ENCODE data around the gene ABCA10.

ABCA10 gene

DNA sequence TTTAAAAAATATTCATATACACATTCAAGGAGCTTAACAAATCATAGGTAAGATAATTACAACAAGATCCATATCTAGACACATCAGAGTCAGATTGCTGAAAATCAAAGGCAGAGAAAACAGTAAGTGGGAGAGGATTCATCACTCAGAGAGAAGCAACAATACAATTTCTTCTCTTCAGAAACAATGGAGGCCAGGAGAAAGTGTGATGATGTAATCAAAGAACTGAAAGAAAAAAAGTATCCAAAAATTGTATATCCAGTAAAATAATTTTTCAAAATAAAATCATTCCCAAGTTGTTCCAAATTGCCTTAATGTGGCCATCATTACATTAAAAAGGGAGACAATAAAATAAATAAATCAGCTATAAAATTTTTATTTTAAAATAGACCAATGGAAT, 69.2 kb downstream of the ABCA10 start:
- POLR2A ChIA-PET (ENCODE audit: low non-redundant PET) = no interaction called here
- no peak for TF ChIP-seq CTCF (conservative IDR thresholded peaks at IDR 0.05; ENCODE audit: low read depth)
- DNase-seq (ENCODE audit: low spot score) = no peak
- CTCF ChIA-PET = no interaction called here
- no peak overlapping the region for H3K27ac ChIP-seq

GRCh38 chr17:69154267-69154666, 74.4 kb downstream of the ABCA10 start:
- ChIA-PET POLR2A (ENCODE audit: low non-redundant PET) (no interaction called here), CTCF (no interaction called here)
- DNase-seq (ENCODE audit: low spot score) = no peak
- H3K27ac ChIP-seq = no peak overlapping the region
- TF ChIP-seq CTCF (conservative IDR thresholded peaks at IDR 0.05; ENCODE audit: low read depth) = no peak

DNA sequence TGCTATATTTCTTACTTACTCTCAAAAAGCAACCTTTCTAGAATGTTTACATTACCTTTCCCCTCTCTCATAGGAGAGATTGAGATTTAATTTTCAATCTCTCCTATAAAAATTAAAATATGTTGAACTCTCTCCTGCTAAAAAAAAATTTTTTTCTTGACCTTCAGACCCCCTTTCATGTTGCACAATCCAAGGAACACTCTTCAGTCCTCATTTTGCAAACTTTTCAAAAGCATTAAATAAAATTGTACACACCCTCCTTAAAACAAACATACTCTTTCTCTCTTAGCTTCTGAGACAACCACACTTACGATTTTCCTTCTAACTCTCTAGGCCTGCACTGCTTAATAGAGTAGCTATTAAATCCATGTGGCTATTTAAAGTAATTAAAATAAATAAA, 78.3 kb downstream of the ABCA10 start:
- CTCF ChIA-PET = no interaction called here
- POLR2A ChIA-PET (ENCODE audit: low non-redundant PET) = no interaction called here
- no peak for DNase-seq (ENCODE audit: low spot score)

GRCh38 chr17:69147460-69147859, 81.2 kb downstream of the ABCA10 start:
- H3K27ac ChIP-seq = no peak overlapping the region
- POLR2A ChIA-PET (ENCODE audit: low non-redundant PET) = no interaction called here
- DNase-seq (ENCODE audit: low spot score) = no peak
- CTCF ChIA-PET = no interaction called here
- no peak for TF ChIP-seq CTCF (conservative IDR thresholded peaks at IDR 0.05; ENCODE audit: low read depth)

More for the DNA sequence above, 78.3 kb downstream of the ABCA10 start:
- TF ChIP-seq CTCF (conservative IDR thresholded peaks at IDR 0.05; ENCODE audit: low read depth) = no peak
- H3K27ac ChIP-seq = no peak overlapping the region

DNA sequence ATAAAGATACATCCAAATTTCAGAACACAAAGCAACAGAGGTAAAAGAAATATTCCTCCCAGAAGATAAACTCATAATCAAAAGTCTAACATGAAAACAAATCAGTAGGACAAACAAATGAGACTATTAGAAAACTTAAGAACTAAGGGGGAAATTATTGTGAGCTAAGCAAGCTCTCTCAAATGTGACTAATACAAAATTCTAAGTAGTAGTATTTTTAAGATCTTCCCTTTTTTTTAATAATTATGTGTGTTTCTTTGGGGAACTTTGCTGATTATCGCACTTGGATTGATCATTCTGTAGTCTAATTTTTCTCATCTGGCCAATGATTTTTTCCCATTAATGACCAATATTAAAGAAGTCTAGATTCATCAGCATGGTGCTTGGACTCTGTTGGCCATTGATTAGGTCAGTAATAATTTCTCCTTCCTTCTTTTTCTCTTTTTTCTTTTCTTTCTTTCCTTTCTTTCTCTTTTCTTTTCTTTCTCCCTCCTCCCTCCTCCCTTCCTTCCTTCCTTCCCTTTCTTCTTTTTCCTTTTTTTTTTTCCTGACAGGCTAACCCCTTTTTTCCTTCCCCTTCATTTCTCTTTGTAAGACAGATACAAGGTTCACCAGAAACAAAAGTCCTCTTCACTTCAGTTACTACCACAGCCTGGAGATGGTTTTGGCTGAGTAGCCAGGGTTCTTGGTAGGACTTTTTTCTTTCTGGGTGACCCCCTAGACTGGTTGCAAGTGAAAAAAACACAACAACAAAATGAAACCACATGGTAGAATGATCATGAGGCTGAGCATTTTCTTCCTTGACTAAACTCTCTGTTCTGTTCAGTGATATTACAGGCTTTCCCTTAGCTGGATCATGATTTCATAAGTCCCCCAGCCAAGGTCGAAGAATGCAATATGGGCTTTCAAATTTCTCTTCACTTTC, 84.0 kb downstream of the ABCA10 start:
- no peak for DNase-seq (ENCODE audit: low spot score)
- no peak for TF ChIP-seq CTCF (conservative IDR thresholded peaks at IDR 0.05; ENCODE audit: low read depth)
- ChIA-PET CTCF (interaction anchor here (0.7 kb wide), 1 partner anchor 46 kb away, joined by 3 read pairs; no protein-coding TSS in a partner anchor), POLR2A (ENCODE audit: low non-redundant PET) (no interaction called here)
- no peak overlapping the region for H3K27ac ChIP-seq

- H3K27ac ChIP-seq = no peak overlapping the region
- ChIA-PET POLR2A (ENCODE audit: low non-redundant PET) (no interaction called here), CTCF (interaction anchor here (0.7 kb wide), 1 partner anchor 47 kb away, joined by 3 read pairs; no protein-coding TSS in a partner anchor)
- no peak for DNase-seq (ENCODE audit: low spot score)
- TF ChIP-seq CTCF (conservative IDR thresholded peaks at IDR 0.05; ENCODE audit: low read depth) = no peak
Observed at GRCh38 chr17:69143683-69144231, 84.9 kb downstream of the ABCA10 start.

All from RWPE1 (cell line).